Heart left ventricle (tissue), 13 donors: Measurements from ENCODE around the gene CTNNA1.

Source experiments
- POLR2A ChIP-seq, 2 donors: fragments of 450-650 bp; IDR thresholded peaks; one replicate each; pipeline ENCODE4 v1.6.1; 2017; ENCODE audit warnings: antibody characterized with exemption in 2 of 2, mild to moderate bottlenecking in 2 of 2, moderate library complexity in 2 of 2
- TF ChIP-seq, protein P1 (sequence below), 12 donors: fragments of 200-600 bp; sonication (generic) in 4 of 12; IDR thresholded peaks; one replicate each; pipeline versions ENCODE4 v1.5.0 to v1.8.0; 2018 to 2022; ENCODE audit warnings: antibody characterized with exemption in 12 of 12, mild to moderate bottlenecking in 5 of 12
- donor health status: ischemic (EF 13 %, LVEDD 7.1; RV severe dilation, severe dysfunction).
- donor health status: DM: no; HTN: yes; CAD: no.
- donor health status: DM: no; HTN: no; CAD: no.
- donor health status: ischemic (EF 25% LVEDD 6.9; RV normal size, moderate dysfunction).
- donor health status: ischemic (EF 25% LVEDD 5.7; RV mildly dilated, moderate dysfunction).
- donor health status: ischemic (EF 35%, LVEDD 5.7; RV mildly dilated, moderate dysfunction).
- donor health status: nonischemic (EF 11% LVEDD 7.7; RV severe dilation, severe dysfunction).
- donor health status: DM: yes; HTN: yes; CAD: no.
- donor health status: PGD.
- donor health status: ischemic (EF 29% LVEDD 5.4; RV normal size, mild dysfunction).
- donor health status: nonischemic (EF 23%, LVEDD 6.1; RV moderate dilation, normal function).

DNA sequence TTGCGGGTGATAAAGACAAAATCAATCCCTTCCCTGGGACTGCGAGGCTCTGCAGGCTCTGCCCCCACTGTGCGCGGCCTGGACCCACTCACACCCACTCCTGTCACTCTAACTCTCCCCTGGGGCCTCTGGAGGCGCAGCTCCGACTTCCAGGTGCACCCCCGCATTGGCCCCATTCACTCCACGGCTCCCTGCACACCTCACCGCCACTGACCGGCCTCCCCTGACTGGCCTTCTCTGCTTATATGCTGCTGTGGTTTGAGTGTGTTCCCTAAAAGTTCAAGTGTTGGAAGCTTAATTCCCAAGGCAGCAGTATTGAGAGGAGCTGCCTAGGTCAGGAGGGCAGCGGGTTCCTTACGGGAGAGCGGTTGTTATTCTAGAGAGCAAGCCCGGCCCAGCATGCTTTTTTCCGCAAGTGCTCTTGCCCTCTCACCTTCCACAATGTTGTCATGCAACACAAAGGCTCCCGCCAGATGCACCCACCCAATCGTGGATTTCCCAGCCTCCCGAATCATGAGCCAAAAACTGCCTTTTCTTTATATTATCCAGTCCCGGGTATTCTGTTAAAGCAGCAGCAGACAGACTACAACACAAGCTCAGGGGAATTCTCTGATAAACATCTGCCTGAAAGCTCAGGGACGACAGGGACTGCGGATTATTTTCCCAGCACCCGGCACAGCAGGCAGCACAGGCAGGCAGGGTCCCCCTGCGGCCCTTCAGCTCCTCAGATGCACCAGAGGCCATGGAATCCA lies 195.4 kb downstream of the CTNNA1 start:
- TF ChIP-seq, protein P1, sequence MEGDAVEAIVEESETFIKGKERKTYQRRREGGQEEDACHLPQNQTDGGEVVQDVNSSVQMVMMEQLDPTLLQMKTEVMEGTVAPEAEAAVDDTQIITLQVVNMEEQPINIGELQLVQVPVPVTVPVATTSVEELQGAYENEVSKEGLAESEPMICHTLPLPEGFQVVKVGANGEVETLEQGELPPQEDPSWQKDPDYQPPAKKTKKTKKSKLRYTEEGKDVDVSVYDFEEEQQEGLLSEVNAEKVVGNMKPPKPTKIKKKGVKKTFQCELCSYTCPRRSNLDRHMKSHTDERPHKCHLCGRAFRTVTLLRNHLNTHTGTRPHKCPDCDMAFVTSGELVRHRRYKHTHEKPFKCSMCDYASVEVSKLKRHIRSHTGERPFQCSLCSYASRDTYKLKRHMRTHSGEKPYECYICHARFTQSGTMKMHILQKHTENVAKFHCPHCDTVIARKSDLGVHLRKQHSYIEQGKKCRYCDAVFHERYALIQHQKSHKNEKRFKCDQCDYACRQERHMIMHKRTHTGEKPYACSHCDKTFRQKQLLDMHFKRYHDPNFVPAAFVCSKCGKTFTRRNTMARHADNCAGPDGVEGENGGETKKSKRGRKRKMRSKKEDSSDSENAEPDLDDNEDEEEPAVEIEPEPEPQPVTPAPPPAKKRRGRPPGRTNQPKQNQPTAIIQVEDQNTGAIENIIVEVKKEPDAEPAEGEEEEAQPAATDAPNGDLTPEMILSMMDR (IDR thresholded peaks at IDR 0.05): no peak
- no peak for TF ChIP-seq POLR2A (IDR thresholded peaks at IDR 0.05)
